H1 (cell line): ENCODE data around the gene HS6ST2. TPM values are rescaled to one million over a fixed set of nuclear protein-coding genes. Genes with fewer than 3 reads are reported as not detected.

Source experiments
- RAD21 ChIP-seq, 2 experiments: IDR thresholded peaks in 1 of 2; conservative IDR thresholded peaks in 1 of 2; 2 replicates each; pipeline ENCODE4 v1.6.1; 2011; ENCODE audit warnings: low read depth in 2 of 2, low read length in 2 of 2, improper control_type of control experiment in 1 of 2, inconsistent platforms in 1 of 2, mild to moderate bottlenecking in 1 of 2, moderate library complexity in 1 of 2
- SRF ChIP-seq: IDR thresholded peaks from 2 replicates; pipeline ENCODE4 v1.6.1; 2011; ENCODE audit warnings: mild to moderate bottlenecking, low read depth, low read length, moderate library complexity
- polyA plus RNA-seq, 7 experiments: library from polyadenylated mRNA; depleted of rRNA in 3 of 7; stranded (reverse) in 5 of 7; unstranded in 2 of 7; fragments of >200 nt in 5 of 7; fragments of 200-250 nt in 2 of 7; gene quantifications; 1 replicate in 5 of 7; 2 replicates in 1 of 7; 4 replicates in 1 of 7; pipeline versions ENCODE4 v1.2.1 to v1.2.3, GENCODE V29; 2011 to 2013; ENCODE audit warnings: missing spikeins in 2 of 7, mixed read lengths in 2 of 7
- total RNA-seq: library from RNA; stranded (reverse); fragmentation: NEBNext Ultra II Directional; extraction: Animal tissue kit (Norgen Biotek cat#: 25700); gene quantifications from 2 replicates; pipeline ENCODE4 v1.2.1, GENCODE V29; 2021
- TF ChIP-seq, protein P1 (sequence below): fragments of 300-600 bp; sonication (generic); IDR thresholded peaks from 2 replicates; pipeline ENCODE4 v1.7.1; 2012; ENCODE audit warnings: low read length, moderate library complexity, mild to moderate bottlenecking, inconsistent platforms; ENCODE audit not compliant: insufficient replicate concordance

HS6ST2 gene
- total and polyA plus RNA-seq, 2 of the 8 experiments (the other 6 are each of a cell fraction or from before 2014, with no cell fraction given): 3.9 TPM

- TF ChIP-seq, protein P1, sequence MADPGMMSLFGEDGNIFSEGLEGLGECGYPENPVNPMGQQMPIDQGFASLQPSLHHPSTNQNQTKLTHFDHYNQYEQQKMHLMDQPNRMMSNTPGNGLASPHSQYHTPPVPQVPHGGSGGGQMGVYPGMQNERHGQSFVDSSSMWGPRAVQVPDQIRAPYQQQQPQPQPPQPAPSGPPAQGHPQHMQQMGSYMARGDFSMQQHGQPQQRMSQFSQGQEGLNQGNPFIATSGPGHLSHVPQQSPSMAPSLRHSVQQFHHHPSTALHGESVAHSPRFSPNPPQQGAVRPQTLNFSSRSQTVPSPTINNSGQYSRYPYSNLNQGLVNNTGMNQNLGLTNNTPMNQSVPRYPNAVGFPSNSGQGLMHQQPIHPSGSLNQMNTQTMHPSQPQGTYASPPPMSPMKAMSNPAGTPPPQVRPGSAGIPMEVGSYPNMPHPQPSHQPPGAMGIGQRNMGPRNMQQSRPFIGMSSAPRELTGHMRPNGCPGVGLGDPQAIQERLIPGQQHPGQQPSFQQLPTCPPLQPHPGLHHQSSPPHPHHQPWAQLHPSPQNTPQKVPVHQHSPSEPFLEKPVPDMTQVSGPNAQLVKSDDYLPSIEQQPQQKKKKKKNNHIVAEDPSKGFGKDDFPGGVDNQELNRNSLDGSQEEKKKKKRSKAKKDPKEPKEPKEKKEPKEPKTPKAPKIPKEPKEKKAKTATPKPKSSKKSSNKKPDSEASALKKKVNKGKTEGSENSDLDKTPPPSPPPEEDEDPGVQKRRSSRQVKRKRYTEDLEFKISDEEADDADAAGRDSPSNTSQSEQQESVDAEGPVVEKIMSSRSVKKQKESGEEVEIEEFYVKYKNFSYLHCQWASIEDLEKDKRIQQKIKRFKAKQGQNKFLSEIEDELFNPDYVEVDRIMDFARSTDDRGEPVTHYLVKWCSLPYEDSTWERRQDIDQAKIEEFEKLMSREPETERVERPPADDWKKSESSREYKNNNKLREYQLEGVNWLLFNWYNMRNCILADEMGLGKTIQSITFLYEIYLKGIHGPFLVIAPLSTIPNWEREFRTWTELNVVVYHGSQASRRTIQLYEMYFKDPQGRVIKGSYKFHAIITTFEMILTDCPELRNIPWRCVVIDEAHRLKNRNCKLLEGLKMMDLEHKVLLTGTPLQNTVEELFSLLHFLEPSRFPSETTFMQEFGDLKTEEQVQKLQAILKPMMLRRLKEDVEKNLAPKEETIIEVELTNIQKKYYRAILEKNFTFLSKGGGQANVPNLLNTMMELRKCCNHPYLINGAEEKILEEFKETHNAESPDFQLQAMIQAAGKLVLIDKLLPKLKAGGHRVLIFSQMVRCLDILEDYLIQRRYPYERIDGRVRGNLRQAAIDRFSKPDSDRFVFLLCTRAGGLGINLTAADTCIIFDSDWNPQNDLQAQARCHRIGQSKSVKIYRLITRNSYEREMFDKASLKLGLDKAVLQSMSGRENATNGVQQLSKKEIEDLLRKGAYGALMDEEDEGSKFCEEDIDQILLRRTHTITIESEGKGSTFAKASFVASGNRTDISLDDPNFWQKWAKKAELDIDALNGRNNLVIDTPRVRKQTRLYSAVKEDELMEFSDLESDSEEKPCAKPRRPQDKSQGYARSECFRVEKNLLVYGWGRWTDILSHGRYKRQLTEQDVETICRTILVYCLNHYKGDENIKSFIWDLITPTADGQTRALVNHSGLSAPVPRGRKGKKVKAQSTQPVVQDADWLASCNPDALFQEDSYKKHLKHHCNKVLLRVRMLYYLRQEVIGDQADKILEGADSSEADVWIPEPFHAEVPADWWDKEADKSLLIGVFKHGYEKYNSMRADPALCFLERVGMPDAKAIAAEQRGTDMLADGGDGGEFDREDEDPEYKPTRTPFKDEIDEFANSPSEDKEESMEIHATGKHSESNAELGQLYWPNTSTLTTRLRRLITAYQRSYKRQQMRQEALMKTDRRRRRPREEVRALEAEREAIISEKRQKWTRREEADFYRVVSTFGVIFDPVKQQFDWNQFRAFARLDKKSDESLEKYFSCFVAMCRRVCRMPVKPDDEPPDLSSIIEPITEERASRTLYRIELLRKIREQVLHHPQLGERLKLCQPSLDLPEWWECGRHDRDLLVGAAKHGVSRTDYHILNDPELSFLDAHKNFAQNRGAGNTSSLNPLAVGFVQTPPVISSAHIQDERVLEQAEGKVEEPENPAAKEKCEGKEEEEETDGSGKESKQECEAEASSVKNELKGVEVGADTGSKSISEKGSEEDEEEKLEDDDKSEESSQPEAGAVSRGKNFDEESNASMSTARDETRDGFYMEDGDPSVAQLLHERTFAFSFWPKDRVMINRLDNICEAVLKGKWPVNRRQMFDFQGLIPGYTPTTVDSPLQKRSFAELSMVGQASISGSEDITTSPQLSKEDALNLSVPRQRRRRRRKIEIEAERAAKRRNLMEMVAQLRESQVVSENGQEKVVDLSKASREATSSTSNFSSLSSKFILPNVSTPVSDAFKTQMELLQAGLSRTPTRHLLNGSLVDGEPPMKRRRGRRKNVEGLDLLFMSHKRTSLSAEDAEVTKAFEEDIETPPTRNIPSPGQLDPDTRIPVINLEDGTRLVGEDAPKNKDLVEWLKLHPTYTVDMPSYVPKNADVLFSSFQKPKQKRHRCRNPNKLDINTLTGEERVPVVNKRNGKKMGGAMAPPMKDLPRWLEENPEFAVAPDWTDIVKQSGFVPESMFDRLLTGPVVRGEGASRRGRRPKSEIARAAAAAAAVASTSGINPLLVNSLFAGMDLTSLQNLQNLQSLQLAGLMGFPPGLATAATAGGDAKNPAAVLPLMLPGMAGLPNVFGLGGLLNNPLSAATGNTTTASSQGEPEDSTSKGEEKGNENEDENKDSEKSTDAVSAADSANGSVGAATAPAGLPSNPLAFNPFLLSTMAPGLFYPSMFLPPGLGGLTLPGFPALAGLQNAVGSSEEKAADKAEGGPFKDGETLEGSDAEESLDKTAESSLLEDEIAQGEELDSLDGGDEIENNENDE: no peak
- TF ChIP-seq SRF (no peak), RAD21 (IDR thresholded peaks at IDR 0.05 in 1 of 2, conservative IDR thresholded peaks at IDR 0.05 in 1 of 2; ENCODE audit: low read depth in 2 of 2, low read length in 2 of 2) (peak in 1 of 2 experiments; percentile 26; a peak in 2 of 4 replicates)
- TF ChIP-seq, all 59 proteins: peak for 1
These were observed 322.3 kb downstream of the HS6ST2 start (continued) for GRCh38 chrX:132636080-132636479.
